ENCODE data around the gene SLC44A4. TPM values are rescaled to one million over a fixed set of nuclear protein-coding genes. Genes with fewer than 3 reads are reported as not detected.
"Not testable (repeated sequence)": the region's sequence is repeated elsewhere in the genome, so short reads cannot be mapped to it uniquely, and the experiment has no call there.

The SLC44A4 gene
- total RNA-seq, 1 donor from 2014 or later = 0.32 TPM

DNA sequence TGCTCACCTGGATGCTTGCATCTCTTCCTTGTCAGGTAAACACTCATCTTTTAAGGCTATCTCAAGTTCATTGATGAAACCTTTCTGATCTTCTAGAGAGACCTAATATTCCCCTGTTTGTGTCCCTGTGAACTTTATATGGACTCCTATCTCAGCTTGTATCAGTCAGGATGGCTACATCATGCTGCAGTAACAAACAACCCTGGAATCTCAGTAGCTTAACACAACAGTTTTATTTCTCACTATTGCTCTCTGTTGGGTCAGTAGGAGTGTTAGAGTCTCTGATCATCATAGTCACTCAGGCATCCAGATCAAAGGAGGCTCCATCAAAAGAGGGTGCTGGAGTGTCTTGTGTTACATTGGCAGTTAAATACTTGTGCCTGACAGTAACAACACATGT lies 36.6 kb upstream of the SLC44A4 start:
- no peaks in the 10 kb centered on the region for H3K79me2 ChIP-seq (ENCODE audit: low read depth)
- no peak overlapping the region for H3K4me2 ChIP-seq
- H3K27me3 ChIP-seq = no peaks in the 10 kb centered on the region
- no peak overlapping the region for H3K27ac ChIP-seq
- H3K9me3 ChIP-seq (ENCODE audit: low read depth) = no peaks in the 10 kb centered on the region
- no peaks in the 10 kb centered on the region for H3K36me3 Mint-ChIP-seq
- H2AFZ ChIP-seq (replicated peaks) = no peak overlapping the region
- H3K4me3 Mint-ChIP-seq = no peak overlapping the region
- no peak overlapping the region for H3K27ac Mint-ChIP-seq
- H4K20me1 ChIP-seq (ENCODE audit: low read depth) = no peaks in the 10 kb centered on the region
- peaks cover 8% of the 10 kb centered on the region for H3K4me1 Mint-ChIP-seq
- no peak overlapping the region for H3K9ac ChIP-seq
- TF ChIP-seq, protein P1, sequence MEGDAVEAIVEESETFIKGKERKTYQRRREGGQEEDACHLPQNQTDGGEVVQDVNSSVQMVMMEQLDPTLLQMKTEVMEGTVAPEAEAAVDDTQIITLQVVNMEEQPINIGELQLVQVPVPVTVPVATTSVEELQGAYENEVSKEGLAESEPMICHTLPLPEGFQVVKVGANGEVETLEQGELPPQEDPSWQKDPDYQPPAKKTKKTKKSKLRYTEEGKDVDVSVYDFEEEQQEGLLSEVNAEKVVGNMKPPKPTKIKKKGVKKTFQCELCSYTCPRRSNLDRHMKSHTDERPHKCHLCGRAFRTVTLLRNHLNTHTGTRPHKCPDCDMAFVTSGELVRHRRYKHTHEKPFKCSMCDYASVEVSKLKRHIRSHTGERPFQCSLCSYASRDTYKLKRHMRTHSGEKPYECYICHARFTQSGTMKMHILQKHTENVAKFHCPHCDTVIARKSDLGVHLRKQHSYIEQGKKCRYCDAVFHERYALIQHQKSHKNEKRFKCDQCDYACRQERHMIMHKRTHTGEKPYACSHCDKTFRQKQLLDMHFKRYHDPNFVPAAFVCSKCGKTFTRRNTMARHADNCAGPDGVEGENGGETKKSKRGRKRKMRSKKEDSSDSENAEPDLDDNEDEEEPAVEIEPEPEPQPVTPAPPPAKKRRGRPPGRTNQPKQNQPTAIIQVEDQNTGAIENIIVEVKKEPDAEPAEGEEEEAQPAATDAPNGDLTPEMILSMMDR (IDR thresholded peaks at IDR 0.05) = no peak
- TF ChIP-seq EZH2 (IDR thresholded peaks at IDR 0.05) (no peak), EZH2phosphoT487 (IDR thresholded peaks at IDR 0.05) (no peak)
- no peaks in the 10 kb centered on the region for H3K4me1 ChIP-seq
- no peaks in the 10 kb centered on the region for H3K9me3 Mint-ChIP-seq
- H3K36me3 ChIP-seq = no peaks in the 10 kb centered on the region
- H3K4me3 ChIP-seq = no peak overlapping the region
- no peaks in the 10 kb centered on the region for H3F3A ChIP-seq (ENCODE audit: low read depth)
- DNase-seq (ENCODE audit: low spot score) = no peak
- peaks cover 2% of the 10 kb centered on the region for H3K27me3 Mint-ChIP-seq (ENCODE audit: insufficient read depth, low read depth)

DNA sequence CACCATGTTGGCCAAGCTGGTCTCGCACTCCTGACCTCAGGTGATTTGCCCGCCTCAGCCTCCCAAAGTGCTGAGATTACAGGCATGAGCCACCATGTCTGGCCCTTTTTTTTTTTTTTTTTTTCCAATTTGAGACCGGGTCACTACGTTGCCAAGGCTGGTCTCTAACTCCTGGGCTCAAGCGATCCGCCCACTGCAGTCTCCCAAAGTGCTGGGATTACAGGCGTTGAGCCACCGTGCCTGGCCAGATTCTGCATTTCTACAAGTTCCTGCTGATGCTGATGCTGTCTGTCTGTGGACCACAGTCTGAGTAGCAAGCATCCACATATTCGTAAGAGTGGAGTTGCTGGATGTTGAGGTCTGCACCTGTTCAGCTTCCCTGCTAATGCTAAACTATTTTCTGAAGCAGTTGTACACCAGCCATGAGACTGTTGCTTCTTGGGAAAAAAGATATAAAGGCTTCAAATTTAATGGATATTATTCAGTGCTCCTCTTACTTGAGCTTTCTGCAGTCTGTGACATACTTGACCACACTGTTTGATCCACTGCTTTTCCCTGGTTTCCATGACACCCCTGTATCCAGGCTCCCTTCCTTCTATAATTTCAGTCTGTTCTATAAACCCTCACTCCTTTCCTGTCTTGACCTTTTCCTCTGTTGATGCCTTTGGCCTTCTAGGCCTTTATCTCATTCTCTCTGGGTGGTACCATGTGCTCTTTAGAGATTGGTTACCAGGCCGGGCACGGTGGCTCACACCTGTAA lies 33.2 kb upstream of the SLC44A4 start:
- Histone ChIP-seq H3K4me2 (no peak overlapping the region), H3K4me1 (peaks cover 3% of the 10 kb centered on the region), H3K9me3 (ENCODE audit: low read depth) (no peaks in the 10 kb centered on the region), H4K20me1 (ENCODE audit: low read depth) (no peaks in the 10 kb centered on the region), H3K79me2 (ENCODE audit: low read depth) (no peaks in the 10 kb centered on the region), H3K9ac (no peak overlapping the region), H2AFZ (replicated peaks) (no peak overlapping the region), H3K27me3 (no peaks in the 10 kb centered on the region), H3K27ac (no peak overlapping the region), H3K4me3 (no peak overlapping the region), H3F3A (ENCODE audit: low read depth) (peaks cover 4% of the 10 kb centered on the region), H3K36me3 (no peaks in the 10 kb centered on the region)
- Mint-ChIP-seq H3K27ac (no peak overlapping the region), H3K4me1 (peaks cover 10% of the 10 kb centered on the region), H3K9me3 (no peaks in the 10 kb centered on the region), H3K27me3 (ENCODE audit: insufficient read depth, low read depth) (peaks cover 4% of the 10 kb centered on the region), H3K4me3 (peak overlapping the region; percentile 7), H3K36me3 (no peaks in the 10 kb centered on the region)
- no peak for TF ChIP-seq EZH2phosphoT487 (IDR thresholded peaks at IDR 0.05)
- TF ChIP-seq, protein P1 (IDR thresholded peaks at IDR 0.05) = no peak
- no peak for TF ChIP-seq EZH2 (IDR thresholded peaks at IDR 0.05)
- no peak for DNase-seq (ENCODE audit: low spot score)

DNA sequence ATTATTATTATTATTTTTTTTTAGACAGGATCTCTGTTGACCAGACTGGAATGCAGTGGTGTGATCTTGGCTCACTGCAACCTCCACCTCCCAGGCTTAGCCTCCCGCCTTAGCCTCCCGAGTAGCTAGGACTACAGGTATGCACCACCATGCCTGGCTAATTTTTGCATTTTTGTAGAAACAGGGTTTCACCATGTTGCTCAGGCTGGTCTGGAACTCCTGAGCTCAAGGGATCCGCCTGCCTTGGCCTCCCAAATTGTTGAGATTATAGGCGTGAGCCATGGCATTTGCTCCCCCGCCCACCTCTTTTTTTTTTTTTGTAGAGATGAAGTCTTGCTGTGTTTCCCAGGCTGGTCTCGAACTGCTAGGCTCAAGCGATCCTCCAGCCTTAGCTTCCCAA lies 30.5 kb upstream of the SLC44A4 start:
- H3K27me3 Mint-ChIP-seq (ENCODE audit: insufficient read depth, low read depth); H2AFZ ChIP-seq (replicated peaks); H3K27ac ChIP-seq; H3K36me3 Mint-ChIP-seq; H3K4me2 ChIP-seq; H3K4me3 ChIP-seq; H3K9ac ChIP-seq; H3K27me3 ChIP-seq; H3K4me3 Mint-ChIP-seq; H4K20me1 ChIP-seq (ENCODE audit: low read depth); H3K9me3 Mint-ChIP-seq; H3K36me3 ChIP-seq; DNase-seq (ENCODE audit: low spot score); H3K27ac Mint-ChIP-seq; H3K9me3 ChIP-seq (ENCODE audit: low read depth); H3K79me2 ChIP-seq (ENCODE audit: low read depth): not testable (repeated sequence)
- Histone ChIP-seq H3F3A (ENCODE audit: low read depth) (peaks cover 17% of the 10 kb centered on the region), H3K4me1 (peaks cover 20% of the 10 kb centered on the region)
- H3K4me1 Mint-ChIP-seq = peaks cover 17% of the 10 kb centered on the region

DNA sequence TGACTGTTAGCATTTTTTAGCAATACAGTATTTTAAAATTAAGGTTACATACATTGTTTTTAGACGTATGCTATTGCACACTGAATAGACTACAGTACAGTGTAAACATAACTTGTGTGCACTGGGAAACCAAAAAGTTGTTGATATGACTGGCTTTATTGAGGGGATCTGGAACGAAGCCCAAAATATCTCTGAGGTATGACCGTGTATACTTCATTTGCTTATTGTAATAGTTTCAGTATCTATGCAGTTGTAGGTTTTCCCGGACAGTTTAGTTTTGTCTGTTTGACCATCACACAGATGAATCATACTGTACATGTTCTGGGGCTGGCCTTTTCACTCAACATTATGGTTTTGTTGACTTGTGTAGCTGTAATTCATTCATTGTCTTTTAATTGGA lies 30.0 kb upstream of the SLC44A4 start:
- no peaks in the 10 kb centered on the region for H3K36me3 Mint-ChIP-seq
- Histone ChIP-seq H2AFZ (replicated peaks) (no peak overlapping the region), H3K27ac (no peak overlapping the region), H3K9me3 (ENCODE audit: low read depth) (no peaks in the 10 kb centered on the region), H4K20me1 (ENCODE audit: low read depth) (no peaks in the 10 kb centered on the region), H3K4me3 (no peak overlapping the region), H3F3A (ENCODE audit: low read depth) (peaks cover 17% of the 10 kb centered on the region), H3K36me3 (no peaks in the 10 kb centered on the region), H3K27me3 (no peaks in the 10 kb centered on the region), H3K4me1 (peaks cover 20% of the 10 kb centered on the region), H3K9ac (no peak overlapping the region), H3K79me2 (ENCODE audit: low read depth) (no peaks in the 10 kb centered on the region), H3K4me2 (no peak overlapping the region)
- DNase-seq (ENCODE audit: low spot score) = no peak
- no peak overlapping the region for H3K27ac Mint-ChIP-seq
- H3K4me3 Mint-ChIP-seq = no peak overlapping the region
- peaks cover 6% of the 10 kb centered on the region for H3K27me3 Mint-ChIP-seq (ENCODE audit: insufficient read depth, low read depth)
- TF ChIP-seq EZH2phosphoT487 (IDR thresholded peaks at IDR 0.05) = no peak
- H3K4me1 Mint-ChIP-seq = peaks cover 17% of the 10 kb centered on the region
- no peaks in the 10 kb centered on the region for H3K9me3 Mint-ChIP-seq

DNA sequence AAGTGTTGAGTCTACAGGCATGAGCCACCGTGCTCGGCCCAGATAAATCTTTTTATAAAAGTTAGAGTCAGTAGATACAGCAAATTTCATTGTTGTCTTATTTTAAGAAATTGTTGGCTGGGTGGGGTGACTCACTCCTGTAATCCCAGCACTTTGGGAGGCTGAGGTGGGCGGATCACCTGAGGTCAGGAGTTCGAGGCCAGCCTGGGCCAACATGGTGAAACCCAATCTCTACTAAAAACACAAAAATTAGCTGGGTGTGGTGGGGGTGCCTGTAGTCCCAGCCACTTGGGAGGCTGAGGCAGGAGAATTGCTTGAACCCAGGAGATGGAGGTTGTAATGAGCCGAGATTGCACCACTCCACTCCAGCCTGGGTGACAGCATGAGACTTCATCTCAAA lies 29.5 kb upstream of the SLC44A4 start:
- H3K79me2 ChIP-seq (ENCODE audit: low read depth); H3K4me3 ChIP-seq; H3K27me3 Mint-ChIP-seq (ENCODE audit: insufficient read depth, low read depth); DNase-seq (ENCODE audit: low spot score); H3K36me3 Mint-ChIP-seq; H4K20me1 ChIP-seq (ENCODE audit: low read depth); H3K4me2 ChIP-seq; H3K27me3 ChIP-seq; H3K36me3 ChIP-seq; H3K9ac ChIP-seq; H3K9me3 ChIP-seq (ENCODE audit: low read depth); H3K27ac ChIP-seq; H3K9me3 Mint-ChIP-seq; H3K4me3 Mint-ChIP-seq; H2AFZ ChIP-seq (replicated peaks); H3K27ac Mint-ChIP-seq: not testable (repeated sequence)
- Histone ChIP-seq H3K4me1 (peaks cover 20% of the 10 kb centered on the region), H3F3A (ENCODE audit: low read depth) (peaks cover 17% of the 10 kb centered on the region)
- peaks cover 17% of the 10 kb centered on the region for H3K4me1 Mint-ChIP-seq
